BE2C (cell line): Measurements from ENCODE around the gene ITGA7.
A peak's percentile ranks its signal among the peaks of the same experiment; 100 is the strongest.

ENCODE experiments used
- DNase-seq: peaks from one replicate; pipeline ENCODE4 v3.0.0-alpha.2; 2020
- H3K27me3 ChIP-seq: fragments of 250-450 bp; sonication (Bioruptor Pico); 2 replicates; pipeline ENCODE4 v1.5.1; 2020; ENCODE audit warnings: mild to moderate bottlenecking
- H3K36me3 ChIP-seq: fragments of 250-450 bp; sonication (Bioruptor Pico); 2 replicates; pipeline ENCODE4 v1.5.1; 2020; ENCODE audit warnings: mild to moderate bottlenecking
- H3K4me1 ChIP-seq: fragments of 250-450 bp; sonication (Bioruptor Pico); 2 replicates; pipeline ENCODE4 v1.5.1; 2020
- H3K4me3 ChIP-seq: 2 replicates; pipeline ENCODE4 v1.5.1; 2011; ENCODE audit warnings: low read depth, low read length
- H3K9me3 ChIP-seq: fragments of 250-450 bp; sonication (Bioruptor Pico); 2 replicates; pipeline ENCODE4 v1.5.1; 2020
- TF ChIP-seq, protein P1 (sequence below): IDR thresholded peaks from 2 replicates; pipeline ENCODE4 v1.5.1; 2012; ENCODE audit warnings: mild to moderate bottlenecking, low read depth, low read length

The ITGA7 gene

GRCh38 chr12:55739025-55739378 is 31.3 kb upstream of the ITGA7 start:
- H3K36me3 ChIP-seq: no peaks in the 10 kb centered on the region
- no peak for DNase-seq
- H3K4me3 ChIP-seq: peak overlapping the region; percentile 82; the same call in 1 of the 2 replicates
- no peaks in the 10 kb centered on the region for H3K27me3 ChIP-seq
- H3K9me3 ChIP-seq: no peaks in the 10 kb centered on the region
- TF ChIP-seq, protein P1, sequence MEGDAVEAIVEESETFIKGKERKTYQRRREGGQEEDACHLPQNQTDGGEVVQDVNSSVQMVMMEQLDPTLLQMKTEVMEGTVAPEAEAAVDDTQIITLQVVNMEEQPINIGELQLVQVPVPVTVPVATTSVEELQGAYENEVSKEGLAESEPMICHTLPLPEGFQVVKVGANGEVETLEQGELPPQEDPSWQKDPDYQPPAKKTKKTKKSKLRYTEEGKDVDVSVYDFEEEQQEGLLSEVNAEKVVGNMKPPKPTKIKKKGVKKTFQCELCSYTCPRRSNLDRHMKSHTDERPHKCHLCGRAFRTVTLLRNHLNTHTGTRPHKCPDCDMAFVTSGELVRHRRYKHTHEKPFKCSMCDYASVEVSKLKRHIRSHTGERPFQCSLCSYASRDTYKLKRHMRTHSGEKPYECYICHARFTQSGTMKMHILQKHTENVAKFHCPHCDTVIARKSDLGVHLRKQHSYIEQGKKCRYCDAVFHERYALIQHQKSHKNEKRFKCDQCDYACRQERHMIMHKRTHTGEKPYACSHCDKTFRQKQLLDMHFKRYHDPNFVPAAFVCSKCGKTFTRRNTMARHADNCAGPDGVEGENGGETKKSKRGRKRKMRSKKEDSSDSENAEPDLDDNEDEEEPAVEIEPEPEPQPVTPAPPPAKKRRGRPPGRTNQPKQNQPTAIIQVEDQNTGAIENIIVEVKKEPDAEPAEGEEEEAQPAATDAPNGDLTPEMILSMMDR: no peak
- peaks cover 14% of the 10 kb centered on the region for H3K4me1 ChIP-seq

DNA sequence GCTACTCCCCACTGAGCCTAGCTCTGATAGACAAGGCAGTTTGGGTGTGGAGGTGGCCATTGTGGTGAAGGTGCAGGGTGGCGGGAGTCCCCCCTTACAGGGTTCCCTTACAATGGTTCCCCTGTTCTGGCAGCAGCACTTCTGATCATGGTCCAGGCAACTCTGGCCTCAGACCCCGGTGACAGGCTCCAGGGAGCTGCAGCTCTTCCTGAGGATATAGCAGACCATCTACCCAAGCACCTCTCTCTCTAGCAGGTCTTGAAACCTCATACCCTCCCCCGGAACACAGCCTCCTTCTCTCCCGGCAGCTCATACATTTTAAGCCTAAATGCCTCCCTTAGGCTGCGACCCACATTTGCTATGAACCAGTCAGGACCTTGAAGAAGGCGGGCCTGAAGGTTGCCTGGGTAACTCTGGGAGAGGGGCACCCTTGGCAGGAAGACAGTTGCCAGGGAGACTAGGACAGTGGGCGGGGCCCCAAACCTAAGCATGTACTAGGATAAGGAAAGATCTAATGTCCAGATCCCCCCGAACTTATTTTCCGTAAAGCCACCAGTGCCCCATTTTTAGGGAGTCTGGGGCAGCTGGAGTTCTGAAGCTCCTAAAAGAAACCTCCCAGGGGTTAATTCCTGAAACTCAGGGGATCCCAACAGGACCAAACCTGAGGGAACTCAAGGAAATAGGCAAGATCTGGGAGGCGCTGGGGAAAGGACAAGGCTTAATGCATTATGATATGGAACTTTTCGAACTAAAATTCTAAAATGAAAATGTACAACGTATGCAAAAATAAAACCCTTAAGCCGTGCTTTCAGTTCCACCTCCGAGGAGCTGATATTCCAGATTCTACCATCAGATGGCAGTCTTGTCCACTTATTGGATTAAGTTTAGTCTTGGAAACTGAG is 30.7 kb upstream of the ITGA7 start:
- TF ChIP-seq, protein P1: peak; percentile 82
- peak; percentile 90 for DNase-seq
- Histone ChIP-seq H3K36me3 (no peaks in the 10 kb centered on the region), H3K4me1 (peaks cover 14% of the 10 kb centered on the region), H3K27me3 (no peaks in the 10 kb centered on the region), H3K9me3 (no peaks in the 10 kb centered on the region), H3K4me3 (peak overlapping the region; percentile 82)

GRCh38 chr12:55737581-55738122 is 29.9 kb upstream of the ITGA7 start:
- H3K36me3 ChIP-seq: no peaks in the 10 kb centered on the region
- peak overlapping the region; percentile 82 for H3K4me3 ChIP-seq
- H3K4me1 ChIP-seq: peaks cover 13% of the 10 kb centered on the region
- H3K9me3 ChIP-seq: no peaks in the 10 kb centered on the region
- H3K27me3 ChIP-seq: no peaks in the 10 kb centered on the region
- TF ChIP-seq, protein P1: no peak
- DNase-seq: no peak

GRCh38 chr12:55736780-55737580 is 29.3 kb upstream of the ITGA7 start:
- no peaks in the 10 kb centered on the region for H3K27me3 ChIP-seq
- H3K9me3 ChIP-seq: no peaks in the 10 kb centered on the region
- DNase-seq: peak; percentile 71
- no peaks in the 10 kb centered on the region for H3K36me3 ChIP-seq
- H3K4me1 ChIP-seq: peaks cover 8% of the 10 kb centered on the region; the same call in 1 of the 2 replicates
- H3K4me3 ChIP-seq: no peak overlapping the region
- TF ChIP-seq, protein P1: peak; percentile 90

GRCh38 chr12:55736076-55736475 is 28.4 kb upstream of the ITGA7 start:
- Histone ChIP-seq H3K4me3 (no peak overlapping the region), H3K36me3 (no peaks in the 10 kb centered on the region), H3K27me3 (no peaks in the 10 kb centered on the region), H3K4me1 (peaks cover 7% of the 10 kb centered on the region; the same call in 1 of the 2 replicates), H3K9me3 (no peaks in the 10 kb centered on the region)
- DNase-seq: no peak
- TF ChIP-seq, protein P1: no peak
